Stimulated activated CD8-positive, alpha-beta memory T cell treated with anti-CD3 and anti-CD28 coated beads, Interleukin-2, amount 100 ng/mL, for 48 hours (primary cell): ENCODE measurements around the gene SMPX.

Experiments used
- DNase-seq, 2 donors: peaks; one replicate each; pipeline ENCODE4 v3.0.0-alpha.2; 2020; ENCODE audit warnings: low read depth in 2 of 2

SMPX gene

GRCh38 chrX:21657318-21658151, 100.4 kb downstream of the SMPX start:
- DNase-seq = no peak

- no peak for DNase-seq
These were observed 101.2 kb downstream of the SMPX start for GRCh38 chrX:21656587-21657317.
